DOHH2 (cell line): ENCODE results near the gene KMT5C.

Source experiments
- H3F3A ChIP-seq: fragments of 200-600 bp; sonication (generic), shearing (Covaris generic); 2 replicates; pipeline ENCODE4 v1.6.0; 2016; ENCODE audit warnings: antibody characterized with exemption, mild to moderate bottlenecking; ENCODE audit not compliant: control insufficient read depth, insufficient read depth
- H3K27ac ChIP-seq: fragments of 200-600 bp; sonication (generic); 2 replicates; pipeline ENCODE4 v1.5.1; 2014; ENCODE audit warnings: low read depth, mild to moderate bottlenecking, low read length, moderate library complexity
- H3K27me3 ChIP-seq: fragments of 200-600 bp; sonication (generic); 2 replicates; pipeline ENCODE4 v1.6.1; 2014; ENCODE audit warnings: mild to moderate bottlenecking, low read length, mixed read lengths; ENCODE audit not compliant: control insufficient read depth
- H3K36me3 ChIP-seq: fragments of 200-600 bp; sonication (generic); 2 replicates; pipeline ENCODE4 v1.6.1; 2014; ENCODE audit warnings: mild to moderate bottlenecking, low read length, moderate library complexity, mixed read lengths; ENCODE audit not compliant: control insufficient read depth
- H3K4me1 ChIP-seq: fragments of 200-600 bp; sonication (generic); 2 replicates; pipeline ENCODE4 v1.6.1; 2014; ENCODE audit warnings: mild to moderate bottlenecking, low read length, mixed read lengths; ENCODE audit not compliant: control insufficient read depth
- H3K4me2 ChIP-seq: fragments of 200-600 bp; sonication (generic); 2 replicates; pipeline ENCODE4 v1.6.0; 2014; ENCODE audit warnings: mild to moderate bottlenecking, low read length, moderate library complexity
- H3K4me3 ChIP-seq: fragments of 200-600 bp; sonication (generic); 2 replicates; pipeline ENCODE4 v1.5.1; 2014; ENCODE audit warnings: mild to moderate bottlenecking, low read length, mixed read lengths
- H3K79me2 ChIP-seq: fragments of 200-600 bp; sonication (generic); 2 replicates; pipeline ENCODE4 v1.6.1; 2014; ENCODE audit warnings: mild to moderate bottlenecking, low read length, mixed read lengths; ENCODE audit not compliant: control insufficient read depth
- H3K9me2 ChIP-seq: fragments of 200-600 bp; sonication (generic); replicated peaks from 2 replicates; pipeline ENCODE4 v1.6.1; 2014; ENCODE audit warnings: mild to moderate bottlenecking, low read length, mixed read lengths; ENCODE audit not compliant: control insufficient read depth
- H3K9me3 ChIP-seq: fragments of 200-600 bp; sonication (generic); 2 replicates; pipeline ENCODE4 v1.6.1; 2014; ENCODE audit warnings: antibody characterized with exemption, low read length, mixed read lengths; ENCODE audit not compliant: control insufficient read depth, insufficient read depth
- H4K20me1 ChIP-seq: fragments of 200-600 bp; sonication (generic); 2 replicates; pipeline ENCODE4 v1.6.0; 2014; ENCODE audit warnings: low read depth, mild to moderate bottlenecking, antibody characterized with exemption, low read length, moderate library complexity; ENCODE audit not compliant: control insufficient read depth, insufficient read depth
- CTCF ChIP-seq: fragments of 200-600 bp; sonication (generic); IDR thresholded peaks from one replicate; pipeline ENCODE4 v1.5.1; 2014; ENCODE audit warnings: antibody characterized with exemption, mild to moderate bottlenecking, low read depth, low read length; ENCODE audit not compliant: poor library complexity, severe bottlenecking
- EZH2phosphoT487 ChIP-seq: fragments of 200-600 bp; sonication (generic); IDR thresholded peaks from 2 replicates; pipeline ENCODE4 v1.6.1; 2017; ENCODE audit warnings: borderline replicate concordance, mild to moderate bottlenecking, antibody characterized with exemption, low read length, moderate library complexity, mixed read lengths

KMT5C gene

DNA sequence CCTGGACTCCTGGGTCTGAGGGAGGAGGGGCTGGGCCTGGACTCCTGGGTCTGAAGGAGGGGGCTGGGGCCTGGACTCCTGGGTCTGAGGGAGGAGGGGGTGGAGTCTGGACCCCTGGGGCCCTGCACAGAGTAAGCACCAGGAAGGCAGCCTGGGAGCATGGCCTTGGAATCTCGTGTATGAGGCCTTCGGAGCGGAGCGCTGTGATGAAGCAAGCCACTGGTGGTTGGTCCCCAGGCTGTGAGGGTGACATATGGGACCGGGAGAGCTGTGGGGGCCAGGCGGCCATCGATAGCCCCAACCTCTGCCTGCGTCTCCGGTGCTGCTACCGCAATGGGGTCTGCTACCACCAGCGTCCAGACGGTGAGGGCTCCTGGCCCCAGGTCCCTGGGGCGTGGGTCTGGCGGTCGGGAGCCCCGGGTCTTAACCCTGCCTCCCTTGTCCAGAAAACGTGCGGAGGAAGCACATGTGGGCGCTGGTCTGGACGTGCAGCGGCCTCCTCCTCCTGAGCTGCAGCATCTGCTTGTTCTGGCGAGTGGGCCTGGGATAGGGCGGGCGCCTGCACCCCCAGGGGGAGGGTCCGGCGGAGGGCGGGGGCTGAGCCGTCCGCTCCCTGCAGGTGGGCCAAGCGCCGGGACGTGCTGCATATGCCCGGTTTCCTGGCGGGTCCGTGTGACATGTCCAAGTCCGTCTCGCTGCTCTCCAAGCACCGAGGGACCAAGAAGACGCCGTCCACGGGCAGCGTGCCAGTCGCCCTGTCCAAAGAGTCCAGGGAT, 37.9 kb downstream of the KMT5C start:
- peaks cover 3% of the 10 kb centered on the region; the same call in 1 of the 2 replicates for H3F3A ChIP-seq
- no peaks in the 10 kb centered on the region for H3K9me3 ChIP-seq
- no peak for TF ChIP-seq EZH2phosphoT487
- no peak for TF ChIP-seq CTCF
- H3K4me2 ChIP-seq, result no peak overlapping the region
- H3K4me1 ChIP-seq, result peaks cover 9% of the 10 kb centered on the region
- no peaks in the 10 kb centered on the region for H4K20me1 ChIP-seq
- H3K36me3 ChIP-seq, result no peaks in the 10 kb centered on the region; the same call in 1 of the 2 replicates
- peaks cover 12% of the 10 kb centered on the region for H3K79me2 ChIP-seq
- peaks cover 22% of the 10 kb centered on the region for H3K27me3 ChIP-seq
- H3K27ac ChIP-seq, result no peak overlapping the region
- H3K4me3 ChIP-seq, result no peak overlapping the region
- H3K9me2 ChIP-seq, result no peaks in the 10 kb centered on the region

DNA sequence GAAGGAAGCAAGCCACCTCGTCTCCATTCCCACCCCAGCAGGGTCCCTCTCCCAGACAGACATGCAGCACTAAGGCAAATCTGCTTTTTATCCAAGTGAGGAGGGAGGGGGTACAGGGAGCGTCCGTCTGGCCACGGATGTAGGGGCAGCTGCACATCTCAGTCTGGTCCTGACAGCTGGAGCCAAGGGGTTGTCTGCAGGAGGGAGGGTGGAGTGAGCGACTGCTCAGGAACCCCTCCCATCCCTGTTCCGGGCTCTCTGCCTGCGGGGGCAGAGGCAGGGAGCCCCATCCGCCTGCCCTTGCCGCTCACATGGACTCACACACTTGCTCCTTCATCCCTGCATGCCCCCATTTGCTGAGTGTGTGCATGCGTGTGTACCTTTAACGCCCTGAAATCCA, 39.5 kb downstream of the KMT5C start:
- TF ChIP-seq EZH2phosphoT487 (no peak), CTCF (no peak)

GRCh38 chr19:55382013-55382412, 42.3 kb downstream of the KMT5C start:
- Histone ChIP-seq H3F3A (peaks cover 24% of the 10 kb centered on the region), H3K4me2 (peak overlapping the region; percentile 87), H3K27ac (no peak overlapping the region), H3K36me3 (peaks cover 21% of the 10 kb centered on the region), H3K9me2 (no peaks in the 10 kb centered on the region), H4K20me1 (peaks cover 12% of the 10 kb centered on the region), H3K4me1 (peaks cover 32% of the 10 kb centered on the region), H3K27me3 (peaks cover 3% of the 10 kb centered on the region; the same call in 1 of the 2 replicates), H3K9me3 (no peaks in the 10 kb centered on the region), H3K79me2 (peaks cover 43% of the 10 kb centered on the region), H3K4me3 (peak overlapping the region; percentile 2; the same call in 1 of the 2 replicates)
- TF ChIP-seq EZH2phosphoT487 (no peak), CTCF (no peak)

More for the DNA sequence above, 39.5 kb downstream of the KMT5C start:
- no peak overlapping the region for H3K27ac ChIP-seq
- no peaks in the 10 kb centered on the region; the same call in none of the 2 replicates for H3K36me3 ChIP-seq
- H3K4me2 ChIP-seq, result no peak overlapping the region
- no peak overlapping the region for H3K4me3 ChIP-seq
- no peaks in the 10 kb centered on the region for H4K20me1 ChIP-seq
- peaks cover 6% of the 10 kb centered on the region for H3K27me3 ChIP-seq
- no peaks in the 10 kb centered on the region for H3K9me3 ChIP-seq
- no peaks in the 10 kb centered on the region for H3K9me2 ChIP-seq
- peaks cover 22% of the 10 kb centered on the region for H3K79me2 ChIP-seq
- peaks cover 19% of the 10 kb centered on the region for H3K4me1 ChIP-seq
- peaks cover 3% of the 10 kb centered on the region; the same call in 1 of the 2 replicates for H3F3A ChIP-seq
